ENCODE results near the gene CCDC191.

DNA sequence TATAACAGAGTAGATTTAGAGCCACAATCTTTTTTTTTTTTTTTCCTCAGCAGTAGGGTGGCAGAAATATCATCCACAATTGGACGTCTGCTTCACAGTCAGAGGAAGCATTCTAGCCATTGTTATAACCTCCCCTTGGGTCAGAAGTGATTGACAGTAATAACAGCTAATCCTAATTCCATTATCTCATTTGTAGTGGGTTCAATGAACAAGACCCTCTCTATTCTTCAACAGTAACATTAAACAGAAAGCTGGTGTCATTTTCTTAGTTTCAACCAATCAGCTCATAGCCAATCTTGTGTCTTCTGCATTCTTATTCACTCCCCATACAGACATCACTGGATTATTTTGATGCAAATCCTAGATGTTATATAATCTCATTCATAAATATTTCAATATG, 44.8 kb upstream of the CCDC191 start:
- TF ChIP-seq, protein P1, sequence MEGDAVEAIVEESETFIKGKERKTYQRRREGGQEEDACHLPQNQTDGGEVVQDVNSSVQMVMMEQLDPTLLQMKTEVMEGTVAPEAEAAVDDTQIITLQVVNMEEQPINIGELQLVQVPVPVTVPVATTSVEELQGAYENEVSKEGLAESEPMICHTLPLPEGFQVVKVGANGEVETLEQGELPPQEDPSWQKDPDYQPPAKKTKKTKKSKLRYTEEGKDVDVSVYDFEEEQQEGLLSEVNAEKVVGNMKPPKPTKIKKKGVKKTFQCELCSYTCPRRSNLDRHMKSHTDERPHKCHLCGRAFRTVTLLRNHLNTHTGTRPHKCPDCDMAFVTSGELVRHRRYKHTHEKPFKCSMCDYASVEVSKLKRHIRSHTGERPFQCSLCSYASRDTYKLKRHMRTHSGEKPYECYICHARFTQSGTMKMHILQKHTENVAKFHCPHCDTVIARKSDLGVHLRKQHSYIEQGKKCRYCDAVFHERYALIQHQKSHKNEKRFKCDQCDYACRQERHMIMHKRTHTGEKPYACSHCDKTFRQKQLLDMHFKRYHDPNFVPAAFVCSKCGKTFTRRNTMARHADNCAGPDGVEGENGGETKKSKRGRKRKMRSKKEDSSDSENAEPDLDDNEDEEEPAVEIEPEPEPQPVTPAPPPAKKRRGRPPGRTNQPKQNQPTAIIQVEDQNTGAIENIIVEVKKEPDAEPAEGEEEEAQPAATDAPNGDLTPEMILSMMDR (IDR thresholded peaks at IDR 0.05) = no peak
- TF ChIP-seq ZFX (IDR thresholded peaks at IDR 0.05; ENCODE audit: borderline replicate concordance) = no peak

Data from 22Rv1 (cell line).